HepG2 (cell line): Measurements from ENCODE around the gene EXOC3L2. TPM values are rescaled to one million over a fixed set of nuclear protein-coding genes. Genes with fewer than 3 reads are reported as not detected.

ENCODE experiments used
- ADNP ChIP-seq: sonication (generic); formaldehyde crosslinking; IDR thresholded peaks from 2 replicates; pipeline ENCODE4 v1.4.0; 2020; ENCODE audit warnings: missing genetic modification reagents
- BCLAF1 ChIP-seq: fragments of 450-650 bp; IDR thresholded peaks from 2 replicates; pipeline ENCODE4 v1.6.1; 2017; ENCODE audit warnings: mild to moderate bottlenecking
- CEBPG ChIP-seq: IDR thresholded peaks from 2 replicates; pipeline ENCODE4 v1.6.1; 2016
- CREBL2 ChIP-seq: sonication (generic); formaldehyde crosslinking; IDR thresholded peaks from 2 replicates; pipeline ENCODE4 v1.8.1; 2023; ENCODE audit warnings: missing genetic modification reagents, mild to moderate bottlenecking, borderline replicate concordance
- CSRNP1 ChIP-seq: sonication (generic); formaldehyde crosslinking; IDR thresholded peaks from 2 replicates; pipeline ENCODE4 v1.8.1; 2023; ENCODE audit warnings: mild to moderate bottlenecking, missing genetic modification reagents
- FOXP1 ChIP-seq, 2 experiments: fragments of 450-650 bp in 1 of 2; IDR thresholded peaks; 2 replicates each; pipeline ENCODE4 v1.6.1; 2017 to 2018; ENCODE audit warnings: antibody characterized with exemption in 1 of 2
- GATAD2A ChIP-seq: IDR thresholded peaks from 2 replicates; pipeline ENCODE4 v1.6.1; 2016
- ISL2 ChIP-seq: sonication (generic); formaldehyde crosslinking; IDR thresholded peaks from 2 replicates; pipeline ENCODE4 v1.5.0; 2020; ENCODE audit warnings: missing genetic modification reagents
- LRRFIP1 ChIP-seq: sonication (generic); formaldehyde crosslinking; conservative IDR thresholded peaks from 2 replicates; pipeline ENCODE4 v1.4.0; 2020; ENCODE audit warnings: missing genetic modification reagents
- PHF8 ChIP-seq: sonication (generic); formaldehyde crosslinking; IDR thresholded peaks from 2 replicates; pipeline ENCODE4 v1.5.0; 2020; ENCODE audit warnings: missing genetic modification reagents
- SCMH1 ChIP-seq: sonication (generic); formaldehyde crosslinking; IDR thresholded peaks from 2 replicates; pipeline ENCODE4 v1.9.0; 2021; ENCODE audit warnings: missing genetic modification reagents, mild to moderate bottlenecking, borderline replicate concordance
- SP2 ChIP-seq: sonication (generic); formaldehyde crosslinking; IDR thresholded peaks from 2 replicates; pipeline ENCODE4 v1.5.1; 2020; ENCODE audit warnings: mild to moderate bottlenecking, missing genetic modification reagents
- ZBTB10 ChIP-seq: sonication (generic); formaldehyde crosslinking; IDR thresholded peaks from 2 replicates; pipeline ENCODE4 v1.4.0; 2020; ENCODE audit warnings: missing genetic modification reagents, borderline replicate concordance
- ZBTB33 ChIP-seq: sonication (generic); formaldehyde crosslinking; IDR thresholded peaks from 2 replicates; pipeline ENCODE4 v1.4.0; 2020; ENCODE audit warnings: missing genetic modification reagents
- ZNF512 ChIP-seq: sonication (generic); formaldehyde crosslinking; IDR thresholded peaks from 2 replicates; pipeline ENCODE4 v1.4.0; 2020; ENCODE audit warnings: mild to moderate bottlenecking, missing genetic modification reagents
- ZNF547 ChIP-seq: sonication (generic); formaldehyde crosslinking; IDR thresholded peaks from 2 replicates; pipeline ENCODE4 v1.5.1; 2020; ENCODE audit warnings: mild to moderate bottlenecking, missing genetic modification reagents
- ZNF720 ChIP-seq: sonication (generic); formaldehyde crosslinking; IDR thresholded peaks from 2 replicates; pipeline ENCODE4 v1.4.0; 2020; ENCODE audit warnings: missing genetic modification reagents
- polyA plus RNA-seq, 8 experiments: library from polyadenylated mRNA; depleted of rRNA in 3 of 8; stranded (reverse) in 7 of 8; unstranded in 1 of 8; fragments of >200 nt; fragmentation: Illumina TruSeq in 4 of 8; extraction: Trizol in 4 of 8; gene quantifications; 2 replicates each; pipeline versions ENCODE4 v1.2.1 to v1.2.3, GENCODE V29; 2011 to 2016; ENCODE audit warnings: low read depth in 4 of 8, missing spikeins in 1 of 8, mixed read lengths in 1 of 8; ENCODE audit not compliant: insufficient read depth in 1 of 8
- total RNA-seq, 5 experiments: library from RNA; depleted of rRNA; stranded (reverse); fragments of >200 nt; fragmentation: Illumina TruSeq; extraction: Trizol; gene quantifications; 2 replicates each; pipeline ENCODE4 v1.2.3, GENCODE V29; 2016; ENCODE audit warnings: low read depth in 1 of 5

EXOC3L2 gene
- total and polyA plus RNA-seq, 2 of the 13 experiments (the other 11 are each of a cell fraction or from before 2014, with no cell fraction given), result 0.21 TPM; not detected in 1

GRCh38 chr19:45276284-45276687 lies 31.1 kb upstream of the EXOC3L2 start (continued):
- TF ChIP-seq ZBTB33 (CRISPR knock-in tag) (peak; percentile 46), ISL2 (CRISPR knock-in tag) (peak; percentile 49), CEBPG (no peak), ZNF512 (CRISPR knock-in tag) (no peak), FOXP1 (IDR thresholded peaks at IDR 0.05) (no peak), FOXP1 (CRISPR knock-in tag; IDR thresholded peaks at IDR 0.05) (no peak; the same call in 1 of the 2 replicates), CSRNP1 (CRISPR knock-in tag) (no peak), SP2 (CRISPR knock-in tag) (no peak), BCLAF1 (no peak), ZNF547 (CRISPR knock-in tag) (no peak), ZNF720 (no peak), ADNP (CRISPR knock-in tag) (no peak), LRRFIP1 (CRISPR knock-in tag) (no peak), PHF8 (CRISPR knock-in tag) (no peak), SCMH1 (CRISPR knock-in tag) (no peak), ZBTB10 (CRISPR knock-in tag) (no peak), CREBL2 (CRISPR knock-in tag) (no peak), GATAD2A (CRISPR knock-in tag) (peak; percentile 74)
